ENCODE measurements around the gene TAF11L14.
"Not testable (repeated sequence)": the region's sequence is repeated elsewhere in the genome, so short reads cannot be mapped to it uniquely, and the experiment has no call there.

TAF11L14 gene

DNA sequence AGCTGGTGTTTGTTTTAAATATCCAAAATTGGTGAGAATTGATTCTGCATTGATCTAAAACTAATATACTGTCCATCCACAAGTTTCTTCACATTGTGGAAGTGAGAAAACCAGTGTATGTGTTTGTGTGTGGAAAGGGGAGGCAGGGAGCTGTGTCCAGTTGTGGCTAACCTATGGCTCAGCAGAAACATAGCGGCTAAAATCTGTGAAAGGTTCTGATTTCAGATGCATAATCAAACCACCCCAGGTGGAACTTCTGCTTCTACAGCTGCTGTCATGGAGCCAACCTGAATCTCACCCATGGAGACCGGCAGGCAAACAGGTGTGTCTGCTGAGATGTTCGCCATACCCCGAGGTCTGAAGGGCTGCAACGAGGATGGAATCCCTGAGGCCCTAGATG is at the start of gene TAF11L14:
Gene TAF11L14 (plus strand): TSS at position 301 of the 400 bp plus-strand sequence.
- H3K4me3 ChIP-seq (ENCODE audit: low read depth, low read length) = no peak within 1 kb of the TSS
- TF ChIP-seq, protein P1, sequence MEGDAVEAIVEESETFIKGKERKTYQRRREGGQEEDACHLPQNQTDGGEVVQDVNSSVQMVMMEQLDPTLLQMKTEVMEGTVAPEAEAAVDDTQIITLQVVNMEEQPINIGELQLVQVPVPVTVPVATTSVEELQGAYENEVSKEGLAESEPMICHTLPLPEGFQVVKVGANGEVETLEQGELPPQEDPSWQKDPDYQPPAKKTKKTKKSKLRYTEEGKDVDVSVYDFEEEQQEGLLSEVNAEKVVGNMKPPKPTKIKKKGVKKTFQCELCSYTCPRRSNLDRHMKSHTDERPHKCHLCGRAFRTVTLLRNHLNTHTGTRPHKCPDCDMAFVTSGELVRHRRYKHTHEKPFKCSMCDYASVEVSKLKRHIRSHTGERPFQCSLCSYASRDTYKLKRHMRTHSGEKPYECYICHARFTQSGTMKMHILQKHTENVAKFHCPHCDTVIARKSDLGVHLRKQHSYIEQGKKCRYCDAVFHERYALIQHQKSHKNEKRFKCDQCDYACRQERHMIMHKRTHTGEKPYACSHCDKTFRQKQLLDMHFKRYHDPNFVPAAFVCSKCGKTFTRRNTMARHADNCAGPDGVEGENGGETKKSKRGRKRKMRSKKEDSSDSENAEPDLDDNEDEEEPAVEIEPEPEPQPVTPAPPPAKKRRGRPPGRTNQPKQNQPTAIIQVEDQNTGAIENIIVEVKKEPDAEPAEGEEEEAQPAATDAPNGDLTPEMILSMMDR (IDR thresholded peaks at IDR 0.05; ENCODE audit: low read depth, low read length) = no peak

DNA sequence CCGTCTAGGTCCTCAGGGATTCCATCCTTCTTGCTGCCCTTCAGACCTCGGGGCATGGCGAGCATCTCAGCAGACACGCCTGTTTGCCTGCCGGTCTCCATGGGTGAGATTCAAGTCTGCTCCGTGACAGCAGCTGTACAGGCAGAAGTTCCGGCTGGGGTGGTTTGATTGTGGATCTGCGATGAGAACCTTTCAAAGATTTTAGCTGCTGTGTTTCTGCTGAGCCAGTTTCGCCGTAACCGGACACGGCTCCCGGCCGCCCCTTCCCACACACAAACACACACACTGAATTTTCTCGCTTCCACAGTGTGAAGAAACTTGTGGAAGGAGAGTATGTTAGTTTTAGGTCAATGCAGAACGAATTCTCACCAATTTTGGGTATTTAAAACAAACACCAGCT is 48.6 kb upstream of the TAF11L14 start, which contains the start of gene TAF11L7:
Gene TAF11L7 (minus strand): TSS at position 101 of the 400 bp plus-strand sequence.
- not testable (repeated sequence) for H3K4me3 ChIP-seq (ENCODE audit: low read depth, low read length)

DNA sequence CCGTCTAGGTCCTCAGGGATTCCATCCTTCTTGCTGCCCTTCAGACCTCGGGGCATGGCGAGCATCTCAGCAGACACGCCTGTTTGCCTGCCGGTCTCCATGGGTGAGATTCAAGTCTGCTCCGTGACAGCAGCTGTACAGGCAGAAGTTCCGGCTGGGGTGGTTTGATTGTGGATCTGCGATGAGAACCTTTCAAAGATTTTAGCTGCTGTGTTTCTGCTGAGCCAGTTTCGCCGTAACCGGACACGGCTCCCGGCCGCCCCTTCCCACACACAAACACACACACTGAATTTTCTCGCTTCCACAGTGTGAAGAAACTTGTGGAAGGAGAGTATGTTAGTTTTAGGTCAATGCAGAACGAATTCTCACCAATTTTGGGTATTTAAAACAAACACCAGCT is 43.4 kb upstream of the TAF11L14 start, which contains the start of gene TAF11L8:
Gene TAF11L8 (minus strand): TSS at position 101 of the 400 bp plus-strand sequence.
- not testable (repeated sequence) for H3K4me3 ChIP-seq (ENCODE audit: low read depth, low read length)

DNA sequence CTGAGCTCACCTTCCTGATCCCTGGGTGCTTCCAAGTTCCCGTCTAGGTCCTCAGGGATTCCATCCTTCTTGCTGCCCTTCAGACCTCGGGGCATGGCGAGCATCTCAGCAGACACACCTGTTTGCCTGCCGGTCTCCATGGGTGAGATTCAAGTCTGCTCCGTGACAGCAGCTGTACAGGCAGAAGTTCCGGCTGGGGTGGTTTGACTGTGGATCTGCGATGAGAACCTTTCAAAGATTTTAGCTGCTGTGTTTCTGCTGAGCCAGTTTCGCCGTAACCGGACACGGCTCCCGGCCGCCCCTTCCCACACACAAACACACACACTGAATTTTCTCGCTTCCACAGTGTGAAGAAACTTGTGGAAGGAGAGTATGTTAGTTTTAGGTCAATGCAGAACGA is 40.0 kb upstream of the TAF11L14 start, which contains the start of gene TAF11L9:
Gene TAF11L9 (minus strand): TSS at position 140 of the 400 bp plus-strand sequence.
- H3K4me3 ChIP-seq (ENCODE audit: low read depth, low read length) = not testable (repeated sequence)

DNA sequence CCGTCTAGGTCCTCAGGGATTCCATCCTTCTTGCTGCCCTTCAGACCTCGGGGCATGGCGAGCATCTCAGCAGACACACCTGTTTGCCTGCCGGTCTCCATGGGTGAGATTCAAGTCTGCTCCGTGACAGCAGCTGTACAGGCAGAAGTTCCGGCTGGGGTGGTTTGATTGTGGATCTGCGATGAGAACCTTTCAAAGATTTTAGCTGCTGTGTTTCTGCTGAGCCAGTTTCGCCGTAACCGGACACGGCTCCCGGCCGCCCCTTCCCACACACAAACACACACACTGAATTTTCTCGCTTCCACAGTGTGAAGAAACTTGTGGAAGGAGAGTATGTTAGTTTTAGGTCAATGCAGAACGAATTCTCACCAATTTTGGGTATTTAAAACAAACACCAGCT is 36.5 kb upstream of the TAF11L14 start, which contains the start of gene TAF11L10:
Gene TAF11L10 (minus strand): TSS at position 101 of the 400 bp plus-strand sequence.
- not testable (repeated sequence) for H3K4me3 ChIP-seq (ENCODE audit: low read depth, low read length)

DNA sequence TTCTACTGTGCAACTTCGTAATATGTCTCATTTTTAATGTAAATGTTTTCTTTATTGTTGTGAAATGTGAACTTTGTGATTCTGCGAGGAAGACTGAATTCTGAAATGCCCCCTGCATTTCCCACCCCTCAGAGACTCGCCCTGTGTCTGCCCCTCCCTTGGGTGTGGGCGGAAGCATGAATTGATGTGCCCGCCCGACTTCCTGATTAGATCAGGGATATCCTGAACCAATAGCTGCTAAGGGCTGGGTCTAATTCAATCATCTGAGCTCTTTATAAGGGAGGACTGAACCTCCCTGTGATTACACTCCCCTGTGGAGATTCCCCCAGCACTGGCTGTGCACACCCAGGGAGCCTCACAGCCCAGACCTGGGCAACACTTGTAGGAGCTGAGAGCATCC is 30.4 kb upstream of the TAF11L14 start, which contains the start of gene TAF11L11:
Gene TAF11L11 (plus strand): TSS at position 304 of the 400 bp plus-strand sequence.
- not testable (repeated sequence) for H3K4me3 ChIP-seq (ENCODE audit: low read depth, low read length)

DNA sequence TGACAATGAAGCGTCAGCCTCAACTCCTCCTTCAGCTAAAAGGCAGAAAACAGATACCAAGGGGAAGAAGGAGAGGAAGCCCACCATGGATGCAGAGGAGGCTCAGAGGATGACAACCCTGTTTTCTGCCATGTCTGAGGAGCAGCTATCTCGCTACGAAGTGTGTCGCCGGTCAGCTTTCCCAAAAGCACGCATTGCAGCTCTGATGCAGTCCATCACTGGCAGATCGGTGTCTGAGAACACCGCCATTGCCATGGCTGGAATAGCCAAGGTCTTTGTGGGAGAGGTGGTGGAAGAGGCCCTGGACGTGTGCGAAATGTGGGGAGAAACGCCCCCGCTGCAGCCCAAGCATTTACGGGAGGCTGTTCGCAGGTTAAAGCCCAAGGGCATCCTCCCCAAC is 29.3 kb upstream of the TAF11L14 start:
- TF ChIP-seq, protein P1 (IDR thresholded peaks at IDR 0.05; ENCODE audit: low read depth, low read length) = no peak
- H3K4me3 ChIP-seq (ENCODE audit: low read depth, low read length) = no peak overlapping the region

DNA sequence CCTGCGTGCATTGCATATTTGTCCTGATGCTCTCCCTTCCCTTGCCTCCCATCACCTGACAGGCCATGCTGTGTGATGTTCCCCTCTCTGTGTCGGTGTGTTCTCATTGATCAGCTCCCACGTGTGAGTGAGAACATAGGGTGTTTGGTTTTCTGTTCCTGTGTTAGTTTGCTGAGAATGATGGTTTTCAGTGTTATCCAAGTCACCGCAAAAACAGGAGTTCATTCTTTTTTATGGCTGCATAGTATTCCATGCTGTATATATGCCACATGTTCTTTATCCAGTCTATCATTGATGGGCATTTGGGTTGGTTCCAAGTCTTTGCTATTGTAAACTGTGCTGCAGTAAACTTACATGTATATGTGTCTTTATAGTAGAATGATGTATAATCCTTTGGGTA is 26.8 kb upstream of the TAF11L14 start:
- H3K4me3 ChIP-seq (ENCODE audit: low read depth, low read length) = not testable (repeated sequence)

DNA sequence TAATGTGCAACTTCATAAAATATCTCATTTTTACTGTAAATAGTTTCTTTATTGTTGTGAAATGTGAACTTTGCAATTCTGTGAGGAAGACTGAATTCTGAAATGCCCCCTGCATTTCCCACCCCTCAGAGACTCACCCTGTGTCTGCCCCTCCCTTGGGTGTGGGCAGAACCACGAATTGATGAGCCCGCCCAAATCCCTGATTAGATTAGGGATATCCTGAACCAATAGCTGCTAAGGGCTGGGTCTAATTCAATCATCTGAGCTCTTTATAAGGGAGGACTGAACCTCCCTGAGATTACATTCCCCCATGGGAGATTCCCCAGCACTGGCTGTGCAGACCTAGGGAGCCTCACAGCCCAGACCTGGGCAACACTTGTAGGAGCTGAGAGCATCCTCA is 24.2 kb upstream of the TAF11L14 start, which contains the start of gene TAF11L12:
Gene TAF11L12 (plus strand): TSS at position 301 of the 400 bp plus-strand sequence.
- not testable (repeated sequence) for H3K4me3 ChIP-seq (ENCODE audit: low read depth, low read length)

DNA sequence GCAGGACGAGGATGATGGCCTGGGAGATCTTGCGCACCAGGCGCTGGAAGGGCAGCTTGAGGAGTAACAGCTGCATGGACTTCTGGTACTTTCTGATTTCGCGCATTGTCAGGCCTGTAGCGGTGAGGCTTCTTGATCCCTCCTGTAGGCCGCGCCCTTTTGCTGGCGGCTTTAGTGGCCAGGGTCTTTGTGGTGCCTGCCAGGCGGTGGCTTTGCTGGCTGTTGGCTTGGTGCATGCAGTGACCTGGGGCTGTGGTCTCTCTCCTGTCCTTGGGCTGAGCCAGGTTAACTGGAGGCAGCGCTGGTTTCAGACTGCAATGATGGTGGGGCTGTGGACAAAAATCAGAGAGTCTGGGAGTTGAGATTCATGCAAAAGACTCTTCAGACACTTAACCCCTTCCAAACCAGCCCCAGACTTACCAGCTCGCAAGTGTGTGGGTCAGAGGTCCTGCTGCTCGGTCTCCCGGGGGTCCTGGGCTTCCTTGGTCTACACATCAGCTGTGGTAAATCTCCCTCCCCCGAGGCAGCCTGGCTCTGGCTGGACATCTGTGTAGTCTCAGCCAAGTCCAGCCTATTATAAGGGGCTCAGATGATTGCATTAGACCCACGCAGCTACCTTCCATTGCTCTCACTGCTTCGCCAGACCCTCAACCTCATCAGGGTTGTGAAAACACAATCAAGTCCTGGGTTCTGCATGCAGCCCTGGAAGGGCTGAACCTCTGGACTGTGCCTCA is 19.2 kb upstream of the TAF11L14 start:
- no peak overlapping the region for H3K4me3 ChIP-seq (ENCODE audit: low read depth, low read length)
- TF ChIP-seq, protein P1 (IDR thresholded peaks at IDR 0.05; ENCODE audit: low read depth, low read length) = no peak

DNA sequence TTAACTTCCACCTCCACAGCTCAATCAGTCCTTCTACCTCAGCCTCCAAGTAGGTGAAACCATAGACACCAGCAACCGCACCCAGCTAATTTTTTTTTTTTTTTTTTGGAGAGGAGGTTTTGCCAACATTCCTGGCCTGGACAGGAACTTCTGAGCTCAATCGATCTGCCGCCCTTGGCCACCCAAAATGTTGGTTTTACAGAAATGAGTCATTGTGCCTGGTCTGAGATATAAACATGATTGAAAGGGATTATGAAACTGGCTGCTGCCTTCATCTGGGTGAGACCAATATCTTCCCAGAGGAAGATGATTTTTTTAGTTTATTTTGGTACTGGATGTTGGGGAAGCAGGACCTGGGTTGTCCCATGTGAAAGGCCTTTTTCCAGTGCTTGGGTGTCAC is 14.9 kb upstream of the TAF11L14 start:
- TF ChIP-seq, protein P1 (IDR thresholded peaks at IDR 0.05; ENCODE audit: low read depth, low read length) = no peak
- no peak overlapping the region for H3K4me3 ChIP-seq (ENCODE audit: low read depth, low read length)

All from WI38 (cell line).